ENCODE data around the gene DHTKD1. TPM values are rescaled to one million over a fixed set of nuclear protein-coding genes. Genes with fewer than 3 reads are reported as not detected.

The DHTKD1 gene
- total RNA-seq, 2 donors from 2014 or later, result 20.8 to 36.6 TPM

DNA sequence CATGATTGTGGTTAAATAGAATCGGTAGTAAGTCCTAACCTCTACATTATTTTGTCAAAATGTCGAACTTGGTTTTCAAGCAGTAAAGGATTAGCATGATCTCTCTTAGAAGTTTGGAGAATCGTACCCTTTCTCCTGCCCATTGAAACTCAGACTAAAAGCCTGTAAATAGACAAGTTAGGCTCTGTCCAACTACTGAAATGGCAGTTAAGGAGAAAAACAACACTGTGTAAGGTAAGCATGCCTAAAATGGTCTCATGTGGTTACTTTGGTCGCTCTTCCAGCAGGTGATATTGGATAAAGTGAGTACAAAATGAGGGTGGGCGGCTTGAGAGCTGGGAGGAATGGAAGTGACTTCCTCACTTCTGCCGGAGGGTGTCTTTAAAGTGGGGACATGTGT lies 85.8 kb downstream of the DHTKD1 start:
- no peaks in the 10 kb centered on the region for H3K4me1 ChIP-seq
- no peak overlapping the region for H3K27ac ChIP-seq
- H3K4me3 ChIP-seq, result no peak overlapping the region
- no peaks in the 10 kb centered on the region for H3K9me3 ChIP-seq
- H3K36me3 ChIP-seq (replicated peaks in 1 of 2; ENCODE audit: insufficient read depth in 1 of 2, low read depth in 2 of 2), result peaks cover 0 to 2% of the 10 kb centered on the region in 2 donors
- 83 to 92% methylated on average over 6 of the region's 6 CpGs for WGBS, 2 donors
- DNase-seq (no peak), ATAC-seq (no peak)
- TF ChIP-seq, protein P1, sequence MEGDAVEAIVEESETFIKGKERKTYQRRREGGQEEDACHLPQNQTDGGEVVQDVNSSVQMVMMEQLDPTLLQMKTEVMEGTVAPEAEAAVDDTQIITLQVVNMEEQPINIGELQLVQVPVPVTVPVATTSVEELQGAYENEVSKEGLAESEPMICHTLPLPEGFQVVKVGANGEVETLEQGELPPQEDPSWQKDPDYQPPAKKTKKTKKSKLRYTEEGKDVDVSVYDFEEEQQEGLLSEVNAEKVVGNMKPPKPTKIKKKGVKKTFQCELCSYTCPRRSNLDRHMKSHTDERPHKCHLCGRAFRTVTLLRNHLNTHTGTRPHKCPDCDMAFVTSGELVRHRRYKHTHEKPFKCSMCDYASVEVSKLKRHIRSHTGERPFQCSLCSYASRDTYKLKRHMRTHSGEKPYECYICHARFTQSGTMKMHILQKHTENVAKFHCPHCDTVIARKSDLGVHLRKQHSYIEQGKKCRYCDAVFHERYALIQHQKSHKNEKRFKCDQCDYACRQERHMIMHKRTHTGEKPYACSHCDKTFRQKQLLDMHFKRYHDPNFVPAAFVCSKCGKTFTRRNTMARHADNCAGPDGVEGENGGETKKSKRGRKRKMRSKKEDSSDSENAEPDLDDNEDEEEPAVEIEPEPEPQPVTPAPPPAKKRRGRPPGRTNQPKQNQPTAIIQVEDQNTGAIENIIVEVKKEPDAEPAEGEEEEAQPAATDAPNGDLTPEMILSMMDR (IDR thresholded peaks at IDR 0.05), result no peak
- TF ChIP-seq POLR2A (IDR thresholded peaks at IDR 0.05), result no peak
- no peaks in the 10 kb centered on the region for H3K27me3 ChIP-seq
- intact Hi-C loops (cut with DNase I), result no loop called here

DNA sequence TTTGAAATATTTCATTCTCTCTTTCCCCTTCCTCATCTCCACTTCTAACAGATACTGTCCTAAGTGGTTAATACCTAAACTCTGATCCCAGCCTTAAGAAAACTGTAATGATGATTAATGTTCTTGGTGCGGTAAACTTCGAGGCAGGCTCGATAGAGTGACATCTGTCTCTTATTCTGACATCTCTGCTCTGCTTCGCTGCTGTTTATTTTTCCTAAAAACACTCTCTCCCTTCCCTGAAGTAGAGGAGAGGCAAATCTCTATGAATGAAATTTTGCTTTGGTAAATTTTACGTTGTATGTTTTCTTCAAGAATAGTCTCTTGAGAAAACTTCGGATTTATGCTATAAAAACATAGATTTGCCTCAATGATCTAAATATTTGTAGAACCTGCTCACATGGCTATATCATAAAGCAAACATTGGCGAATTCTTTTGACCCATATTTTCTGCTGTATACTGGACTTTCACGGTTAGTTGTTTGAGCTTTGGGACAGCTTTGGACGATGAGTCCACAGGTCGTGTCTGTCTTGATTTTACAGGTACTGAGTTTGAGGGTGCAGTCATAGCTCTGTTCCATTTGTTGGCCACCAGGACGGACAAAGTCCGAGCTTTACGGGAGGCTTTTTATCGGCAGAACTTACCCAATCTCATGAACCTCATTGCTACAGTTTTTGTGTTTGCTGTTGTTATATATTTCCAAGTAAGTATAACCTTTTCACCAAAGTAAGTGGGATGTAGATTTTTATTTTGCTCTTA lies 87.8 kb downstream of the DHTKD1 start:
- Histone ChIP-seq H3K27me3 (no peaks in the 10 kb centered on the region), H3K27ac (no peak overlapping the region), H3K4me1 (no peaks in the 10 kb centered on the region), H3K36me3 (replicated peaks in 1 of 2; ENCODE audit: insufficient read depth in 1 of 2, low read depth in 2 of 2) (no peaks in the 10 kb centered on the region), H3K4me3 (no peak overlapping the region), H3K9me3 (no peaks in the 10 kb centered on the region)
- ATAC-seq (no peak), DNase-seq (no peak)
- WGBS, 2 donors, result 58 to 61% methylated on average over 14 of the region's 14 CpGs
- intact Hi-C loops (cut with DNase I), result no loop called here
- no peak for TF ChIP-seq POLR2A (IDR thresholded peaks at IDR 0.05)
- TF ChIP-seq, protein P1 (IDR thresholded peaks at IDR 0.05), result no peak

DNA sequence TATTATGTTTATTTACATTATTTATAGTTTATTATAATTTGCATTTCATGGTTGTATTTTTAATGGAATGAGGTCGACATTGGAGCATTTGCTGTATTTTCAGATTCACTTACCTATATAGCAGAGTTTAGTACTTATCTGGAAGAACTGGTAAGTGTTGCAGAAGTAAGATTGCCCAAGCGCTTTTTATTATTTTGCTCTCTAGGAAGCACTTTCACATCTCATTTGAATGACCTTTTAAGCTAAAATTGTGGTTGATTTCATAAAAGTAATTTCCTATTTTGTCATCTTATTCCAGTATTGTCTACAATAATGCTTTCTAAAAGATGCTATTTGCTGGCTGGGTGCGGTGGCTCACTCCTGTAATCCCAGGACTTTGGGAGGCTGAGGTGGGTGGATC lies 89.4 kb downstream of the DHTKD1 start:
- Histone ChIP-seq H3K27ac (no peak overlapping the region), H3K4me3 (no peak overlapping the region), H3K9me3 (no peaks in the 10 kb centered on the region), H3K27me3 (no peaks in the 10 kb centered on the region), H3K4me1 (no peaks in the 10 kb centered on the region), H3K36me3 (replicated peaks in 1 of 2; ENCODE audit: insufficient read depth in 1 of 2, low read depth in 2 of 2) (no peaks in the 10 kb centered on the region)
- TF ChIP-seq, protein P1 (IDR thresholded peaks at IDR 0.05), result no peak
- TF ChIP-seq POLR2A (IDR thresholded peaks at IDR 0.05), result no peak
- intact Hi-C loops (cut with DNase I), result no loop called here
- ATAC-seq (no peak), DNase-seq (no peak)
- 83 to 90% methylated on average over 3 of the region's 3 CpGs for WGBS, 2 donors

DNA sequence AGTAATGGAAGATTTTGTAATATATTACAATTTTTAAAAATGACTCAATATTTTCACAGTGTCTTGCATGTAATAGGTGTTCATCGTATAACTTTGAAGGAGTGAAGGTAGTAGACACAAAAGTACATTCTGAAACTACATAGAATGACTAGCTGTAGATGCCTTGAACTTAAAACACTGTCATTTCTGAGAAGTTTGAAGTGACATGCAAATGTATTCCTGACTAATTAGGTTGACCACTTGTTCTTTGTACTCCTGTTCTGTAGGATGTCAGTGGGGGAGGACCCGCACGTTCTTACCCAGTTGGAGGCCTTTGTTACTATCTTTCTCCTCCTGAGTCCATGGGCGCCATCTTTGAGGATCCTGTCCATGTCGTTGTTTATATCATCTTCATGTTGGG lies 91.9 kb downstream of the DHTKD1 start:
- Histone ChIP-seq H3K4me1 (no peaks in the 10 kb centered on the region), H3K27ac (no peak overlapping the region), H3K27me3 (no peaks in the 10 kb centered on the region), H3K36me3 (replicated peaks in 1 of 2; ENCODE audit: insufficient read depth in 1 of 2, low read depth in 2 of 2) (no peaks in the 10 kb centered on the region), H3K9me3 (no peaks in the 10 kb centered on the region), H3K4me3 (no peak overlapping the region)
- ATAC-seq (no peak), DNase-seq (no peak)
- no peak for TF ChIP-seq POLR2A (IDR thresholded peaks at IDR 0.05)
- TF ChIP-seq, protein P1 (IDR thresholded peaks at IDR 0.05), result no peak
- WGBS, 2 donors, result 91 to 95% methylated on average over 5 of the region's 5 CpGs
- intact Hi-C loops (cut with DNase I), result no loop called here

DNA sequence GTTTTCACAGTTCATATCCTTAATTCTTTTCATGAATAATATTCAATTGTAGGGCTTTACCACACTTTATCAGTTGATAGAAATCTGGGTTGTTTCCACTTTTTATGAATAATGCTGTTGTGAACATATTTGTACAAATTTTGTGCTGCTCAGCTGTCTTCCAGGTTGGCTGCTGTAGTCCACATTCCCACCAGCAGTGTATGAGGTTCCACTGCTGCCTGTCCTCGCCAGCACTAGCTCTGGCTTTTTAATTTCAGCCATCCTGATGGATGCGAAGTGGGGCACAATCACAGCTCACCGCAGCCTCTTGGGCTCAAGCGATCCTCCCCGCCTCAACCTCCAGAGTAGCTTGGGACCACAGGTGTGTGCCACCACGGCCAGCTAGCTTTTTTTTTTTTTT lies 94.2 kb downstream of the DHTKD1 start:
- intact Hi-C loops (cut with DNase I), result no loop called here
- H3K4me3 ChIP-seq, result no peak overlapping the region
- no peak overlapping the region for H3K27ac ChIP-seq
- 99% methylated on average over 6 of the region's 6 CpGs for WGBS, 2 donors
- no peak for DNase-seq
- TF ChIP-seq, protein P1 (IDR thresholded peaks at IDR 0.05), result no peak
- no peak for TF ChIP-seq POLR2A (IDR thresholded peaks at IDR 0.05)
- no peaks in the 10 kb centered on the region for H3K36me3 ChIP-seq (replicated peaks in 1 of 2; ENCODE audit: insufficient read depth in 1 of 2, low read depth in 2 of 2)
- no peaks in the 10 kb centered on the region for H3K27me3 ChIP-seq
- ATAC-seq, result no peak
- H3K4me1 ChIP-seq, result no peaks in the 10 kb centered on the region
- H3K9me3 ChIP-seq, result no peaks in the 10 kb centered on the region
